Pons (tissue), 1 donor: Measurements from ENCODE around the gene CFAP97D2.
"Not testable (repeated sequence)": the region's sequence is repeated elsewhere in the genome, so short reads cannot be mapped to it uniquely, and the experiment has no call there.

Experiments used
- DNase-seq: peaks from one replicate; pipeline ENCODE4 v3.0.0-alpha.2; 2016; ENCODE audit warnings: low spot score

The CFAP97D2 gene

GRCh38 chr13:114158869-114159666 lies 20.0 kb upstream of the CFAP97D2 start:
- not testable (repeated sequence) for DNase-seq

GRCh38 chr13:114161028-114161556 lies 18.0 kb upstream of the CFAP97D2 start:
- DNase-seq: no peak

- peak; percentile 52 for DNase-seq
These were observed 17.2 kb upstream of the CFAP97D2 start for GRCh38 chr13:114161644-114162532.

- DNase-seq: no peak
These were observed 16.5 kb upstream of the CFAP97D2 start for GRCh38 chr13:114162533-114162922.

GRCh38 chr13:114164053-114164452 lies 15.0 kb upstream of the CFAP97D2 start:
- no peak for DNase-seq

GRCh38 chr13:114164681-114165429 lies 14.2 kb upstream of the CFAP97D2 start:
- DNase-seq: no peak

GRCh38 chr13:114166381-114167131 lies 12.5 kb upstream of the CFAP97D2 start:
- DNase-seq: peak; percentile 82

GRCh38 chr13:114167426-114167825 lies 11.6 kb upstream of the CFAP97D2 start:
- peak; percentile 54 for DNase-seq

GRCh38 chr13:114167885-114168284 lies 11.2 kb upstream of the CFAP97D2 start:
- no peak for DNase-seq

- DNase-seq: no peak
These were observed 5.8 kb upstream of the CFAP97D2 start for GRCh38 chr13:114173272-114173671.

- DNase-seq: no peak
These were observed 5.3 kb upstream of the CFAP97D2 start for GRCh38 chr13:114173745-114174144.

- no peak for DNase-seq
These were observed 4.5 kb upstream of the CFAP97D2 start for GRCh38 chr13:114174529-114174961.

GRCh38 chr13:114176359-114176902 lies 2.6 kb upstream of the CFAP97D2 start:
- DNase-seq: not testable (repeated sequence)

GRCh38 chr13:114177245-114178010 lies 1.6 kb upstream of the CFAP97D2 start:
- DNase-seq: no peak

- no peak for DNase-seq
These were observed 6.3 kb downstream of the CFAP97D2 start for GRCh38 chr13:114185182-114185971.

GRCh38 chr13:114194853-114195252 lies 15.8 kb downstream of the CFAP97D2 start:
- no peak for DNase-seq

GRCh38 chr13:114196629-114197028 lies 17.6 kb downstream of the CFAP97D2 start:
- no peak for DNase-seq

- DNase-seq: no peak
These were observed 19.5 kb downstream of the CFAP97D2 start for GRCh38 chr13:114198556-114198955.

- not testable (repeated sequence) for DNase-seq
These were observed 20.5 kb downstream of the CFAP97D2 start for GRCh38 chr13:114199526-114199925.
